Lower leg skin (tissue), 3 donors: ENCODE measurements around the gene GSN.

Source experiments
- POLR2A ChIP-seq, 2 donors: fragments of 450-650 bp; IDR thresholded peaks; one replicate each; pipeline ENCODE4 v1.6.1; 2016 to 2017; ENCODE audit warnings: antibody characterized with exemption in 2 of 2, mild to moderate bottlenecking in 1 of 2, moderate library complexity in 1 of 2
- TF ChIP-seq, protein P1 (sequence below), 3 donors: fragments of 450-650 bp; IDR thresholded peaks; one replicate each; pipeline ENCODE4 v1.5.1; 2016; ENCODE audit warnings: antibody characterized with exemption in 3 of 3, mild to moderate bottlenecking in 3 of 3, moderate library complexity in 2 of 3

DNA sequence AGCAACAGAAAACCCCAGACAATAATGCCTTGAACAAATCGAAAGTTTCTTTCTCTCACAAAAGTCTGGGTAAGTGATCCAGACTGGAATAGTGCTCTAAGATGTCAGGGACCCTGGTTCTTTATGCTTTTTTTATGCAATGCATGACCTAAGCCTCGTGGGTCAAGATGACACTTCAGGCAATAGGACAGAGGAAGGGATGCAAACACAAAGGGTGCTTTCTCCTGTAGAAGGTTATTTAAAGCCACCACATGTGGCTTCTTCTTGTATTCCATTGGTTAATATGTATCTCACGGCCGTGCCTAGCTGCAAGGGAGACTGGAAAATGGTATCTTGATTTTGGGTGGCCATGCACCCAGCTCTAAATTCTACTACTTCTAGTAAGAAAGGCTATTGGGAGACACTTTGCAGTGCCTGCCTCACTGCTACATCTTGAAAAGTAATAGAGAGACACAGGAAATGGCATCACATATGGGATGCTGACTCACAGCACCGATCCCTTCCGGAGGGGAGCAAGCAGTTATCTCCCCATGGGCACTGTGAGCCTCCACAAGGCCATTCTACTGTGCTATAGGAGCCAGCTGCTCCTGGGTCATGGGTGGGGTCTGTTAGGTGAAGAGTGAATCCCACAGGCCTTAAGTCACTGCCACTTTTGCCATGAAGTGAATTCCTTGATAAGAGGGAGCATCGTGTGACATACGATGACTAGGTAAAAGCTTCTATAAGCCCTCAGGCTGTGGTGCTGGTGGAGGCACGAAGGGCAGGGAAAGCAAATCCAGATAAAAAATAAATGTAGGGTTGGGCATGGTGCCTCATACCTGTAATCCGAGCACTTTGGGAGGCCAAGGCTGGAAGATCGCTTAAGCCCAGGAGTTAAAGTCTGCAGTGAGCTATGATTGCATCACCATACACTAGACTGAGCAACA lies 33.8 kb upstream of the GSN start:
- TF ChIP-seq, protein P1, sequence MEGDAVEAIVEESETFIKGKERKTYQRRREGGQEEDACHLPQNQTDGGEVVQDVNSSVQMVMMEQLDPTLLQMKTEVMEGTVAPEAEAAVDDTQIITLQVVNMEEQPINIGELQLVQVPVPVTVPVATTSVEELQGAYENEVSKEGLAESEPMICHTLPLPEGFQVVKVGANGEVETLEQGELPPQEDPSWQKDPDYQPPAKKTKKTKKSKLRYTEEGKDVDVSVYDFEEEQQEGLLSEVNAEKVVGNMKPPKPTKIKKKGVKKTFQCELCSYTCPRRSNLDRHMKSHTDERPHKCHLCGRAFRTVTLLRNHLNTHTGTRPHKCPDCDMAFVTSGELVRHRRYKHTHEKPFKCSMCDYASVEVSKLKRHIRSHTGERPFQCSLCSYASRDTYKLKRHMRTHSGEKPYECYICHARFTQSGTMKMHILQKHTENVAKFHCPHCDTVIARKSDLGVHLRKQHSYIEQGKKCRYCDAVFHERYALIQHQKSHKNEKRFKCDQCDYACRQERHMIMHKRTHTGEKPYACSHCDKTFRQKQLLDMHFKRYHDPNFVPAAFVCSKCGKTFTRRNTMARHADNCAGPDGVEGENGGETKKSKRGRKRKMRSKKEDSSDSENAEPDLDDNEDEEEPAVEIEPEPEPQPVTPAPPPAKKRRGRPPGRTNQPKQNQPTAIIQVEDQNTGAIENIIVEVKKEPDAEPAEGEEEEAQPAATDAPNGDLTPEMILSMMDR (IDR thresholded peaks at IDR 0.05) = no peak
- TF ChIP-seq POLR2A (IDR thresholded peaks at IDR 0.05) = no peak
